WI38 (cell line): ENCODE results near the gene TMEM164.

Source experiments
- H3K4me3 ChIP-seq: 2 replicates; pipeline ENCODE4 v1.5.1; 2011; ENCODE audit warnings: low read depth, mild to moderate bottlenecking, control low read depth, low read length
- TF ChIP-seq, protein P1 (sequence below): IDR thresholded peaks from 2 replicates; pipeline ENCODE4 v1.5.1; 2012; ENCODE audit warnings: low read depth, mild to moderate bottlenecking, control low read depth, low read length

The TMEM164 gene

GRCh38 chrX:110211340-110211739 lies 208.4 kb downstream of the TMEM164 start:
- TF ChIP-seq, protein P1, sequence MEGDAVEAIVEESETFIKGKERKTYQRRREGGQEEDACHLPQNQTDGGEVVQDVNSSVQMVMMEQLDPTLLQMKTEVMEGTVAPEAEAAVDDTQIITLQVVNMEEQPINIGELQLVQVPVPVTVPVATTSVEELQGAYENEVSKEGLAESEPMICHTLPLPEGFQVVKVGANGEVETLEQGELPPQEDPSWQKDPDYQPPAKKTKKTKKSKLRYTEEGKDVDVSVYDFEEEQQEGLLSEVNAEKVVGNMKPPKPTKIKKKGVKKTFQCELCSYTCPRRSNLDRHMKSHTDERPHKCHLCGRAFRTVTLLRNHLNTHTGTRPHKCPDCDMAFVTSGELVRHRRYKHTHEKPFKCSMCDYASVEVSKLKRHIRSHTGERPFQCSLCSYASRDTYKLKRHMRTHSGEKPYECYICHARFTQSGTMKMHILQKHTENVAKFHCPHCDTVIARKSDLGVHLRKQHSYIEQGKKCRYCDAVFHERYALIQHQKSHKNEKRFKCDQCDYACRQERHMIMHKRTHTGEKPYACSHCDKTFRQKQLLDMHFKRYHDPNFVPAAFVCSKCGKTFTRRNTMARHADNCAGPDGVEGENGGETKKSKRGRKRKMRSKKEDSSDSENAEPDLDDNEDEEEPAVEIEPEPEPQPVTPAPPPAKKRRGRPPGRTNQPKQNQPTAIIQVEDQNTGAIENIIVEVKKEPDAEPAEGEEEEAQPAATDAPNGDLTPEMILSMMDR, result no peak
- no peak overlapping the region for H3K4me3 ChIP-seq

- TF ChIP-seq, protein P1, result no peak
- no peak overlapping the region for H3K4me3 ChIP-seq
Observed at GRCh38 chrX:110212299-110212698, 209.4 kb downstream of the TMEM164 start.

DNA sequence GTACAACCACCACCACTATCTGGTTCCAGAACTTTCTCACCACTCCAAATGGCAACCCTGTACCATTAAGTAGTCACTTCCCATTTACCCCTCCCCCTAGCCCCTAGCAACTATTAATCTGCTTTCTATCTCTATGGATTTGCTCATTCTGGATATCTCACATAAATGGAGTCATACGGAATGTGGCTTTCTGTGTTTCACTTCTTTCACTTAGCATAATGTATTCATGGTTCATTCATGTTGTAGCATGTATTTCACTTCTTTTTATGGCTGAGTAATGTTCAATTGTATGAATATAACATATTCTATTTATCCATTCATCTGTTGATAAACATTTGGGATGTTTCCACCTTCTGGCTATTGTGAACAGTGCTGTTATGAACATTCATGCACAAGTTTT lies 210.3 kb downstream of the TMEM164 start:
- TF ChIP-seq, protein P1, result no peak
- no peak overlapping the region for H3K4me3 ChIP-seq

GRCh38 chrX:110214684-110215083 lies 211.8 kb downstream of the TMEM164 start:
- TF ChIP-seq, protein P1, result no peak
- no peak overlapping the region for H3K4me3 ChIP-seq

- no peak overlapping the region for H3K4me3 ChIP-seq
- TF ChIP-seq, protein P1, result no peak
Observed at GRCh38 chrX:110215411-110215810, 212.5 kb downstream of the TMEM164 start.

DNA sequence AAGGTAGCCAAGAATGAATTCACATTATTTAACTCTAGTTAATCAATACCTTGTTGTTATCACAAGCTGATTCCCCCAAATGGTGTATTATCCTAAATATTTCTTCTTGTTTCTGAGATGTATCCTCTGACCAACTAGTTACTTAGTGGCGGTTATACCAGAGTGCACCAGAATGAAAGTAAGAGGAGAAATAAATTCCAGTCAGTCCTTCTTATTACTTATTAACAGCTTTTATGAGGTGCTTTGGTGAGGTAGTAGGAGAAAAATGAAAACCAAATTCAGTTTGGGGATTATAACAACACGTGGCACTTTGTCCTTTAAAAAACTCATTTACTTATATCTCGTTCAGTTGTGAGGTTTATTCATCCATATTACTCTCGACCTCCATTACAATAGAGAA lies 213.1 kb downstream of the TMEM164 start:
- H3K4me3 ChIP-seq, result no peak overlapping the region
- TF ChIP-seq, protein P1, result no peak

GRCh38 chrX:110218591-110218990 lies 215.7 kb downstream of the TMEM164 start:
- no peak overlapping the region for H3K4me3 ChIP-seq
- TF ChIP-seq, protein P1, result no peak
